Testis (tissue), 2 donors: Measurements from ENCODE around the gene PRKCA.

Source experiments
- POLR2A ChIP-seq: fragments of 450-650 bp; IDR thresholded peaks from one replicate; pipeline ENCODE4 v1.6.1; 2017; ENCODE audit warnings: antibody characterized with exemption, mild to moderate bottlenecking, moderate library complexity
- TF ChIP-seq, protein P1 (sequence below), 3 experiments: fragments of 450-650 bp in 2 of 3; fragments of 200-600 bp in 1 of 3; sonication (generic) in 1 of 3; IDR thresholded peaks; one replicate each; pipeline ENCODE4 v1.5.1; 2016 to 2019; ENCODE audit warnings: antibody characterized with exemption in 3 of 3, mild to moderate bottlenecking in 2 of 3, moderate library complexity in 1 of 3

DNA sequence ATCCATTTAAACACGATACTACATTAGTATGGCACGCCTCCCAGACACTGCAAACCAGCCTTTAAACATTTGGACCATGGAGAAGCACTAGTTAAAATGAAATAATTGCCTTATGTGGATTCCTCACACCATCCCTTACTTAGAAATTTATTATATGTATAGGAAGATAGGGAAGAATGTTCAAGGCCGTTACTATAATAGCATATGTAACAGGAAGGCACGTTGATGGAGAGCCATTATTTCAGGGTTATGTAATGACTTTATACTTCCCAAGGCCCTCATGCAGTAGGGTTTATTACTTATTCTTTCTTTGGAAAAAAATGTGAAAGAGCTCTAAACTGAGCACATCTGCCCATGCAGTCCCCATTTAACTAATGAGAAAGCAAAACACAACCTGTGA lies 435.9 kb downstream of the PRKCA start:
- no peak for TF ChIP-seq POLR2A
- TF ChIP-seq, protein P1, sequence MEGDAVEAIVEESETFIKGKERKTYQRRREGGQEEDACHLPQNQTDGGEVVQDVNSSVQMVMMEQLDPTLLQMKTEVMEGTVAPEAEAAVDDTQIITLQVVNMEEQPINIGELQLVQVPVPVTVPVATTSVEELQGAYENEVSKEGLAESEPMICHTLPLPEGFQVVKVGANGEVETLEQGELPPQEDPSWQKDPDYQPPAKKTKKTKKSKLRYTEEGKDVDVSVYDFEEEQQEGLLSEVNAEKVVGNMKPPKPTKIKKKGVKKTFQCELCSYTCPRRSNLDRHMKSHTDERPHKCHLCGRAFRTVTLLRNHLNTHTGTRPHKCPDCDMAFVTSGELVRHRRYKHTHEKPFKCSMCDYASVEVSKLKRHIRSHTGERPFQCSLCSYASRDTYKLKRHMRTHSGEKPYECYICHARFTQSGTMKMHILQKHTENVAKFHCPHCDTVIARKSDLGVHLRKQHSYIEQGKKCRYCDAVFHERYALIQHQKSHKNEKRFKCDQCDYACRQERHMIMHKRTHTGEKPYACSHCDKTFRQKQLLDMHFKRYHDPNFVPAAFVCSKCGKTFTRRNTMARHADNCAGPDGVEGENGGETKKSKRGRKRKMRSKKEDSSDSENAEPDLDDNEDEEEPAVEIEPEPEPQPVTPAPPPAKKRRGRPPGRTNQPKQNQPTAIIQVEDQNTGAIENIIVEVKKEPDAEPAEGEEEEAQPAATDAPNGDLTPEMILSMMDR (IDR thresholded peaks at IDR 0.05) = no peak
